Lower lobe of right lung (tissue), 2 donors: ENCODE data around the gene OLIG1. TPM values are rescaled to one million over a fixed set of nuclear protein-coding genes. Genes with fewer than 3 reads are reported as not detected.

Experiments
- ATAC-seq, 2 donors: fragments of 200-7000 bp; cut with Tn5 transposase; one replicate each; pipeline ENCODE4 v1.9.1; 2020 to 2022; ENCODE audit warnings: mild to moderate bottlenecking in 2 of 2, moderate library complexity in 2 of 2
- DNase-seq: peaks from one replicate; pipeline ENCODE4 v3.0.0-alpha.2; 2020
- H3K27ac ChIP-seq: fragments of 200-600 bp; one replicate; pipeline ENCODE4 v1.8.0; 2022
- H3K27me3 ChIP-seq: fragments of 200-600 bp; one replicate; pipeline ENCODE4 v1.8.0; 2022; ENCODE audit warnings: low read depth
- H3K36me3 ChIP-seq: fragments of 200-600 bp; one replicate; pipeline ENCODE4 v1.8.0; 2022; ENCODE audit warnings: mild to moderate bottlenecking
- H3K4me1 ChIP-seq: fragments of 200-600 bp; one replicate; pipeline ENCODE4 v1.8.0; 2022
- H3K4me3 ChIP-seq: fragments of 200-600 bp; one replicate; pipeline ENCODE4 v1.8.0; 2022; ENCODE audit warnings: mild to moderate bottlenecking
- H3K9me3 ChIP-seq: fragments of 200-600 bp; one replicate; pipeline ENCODE4 v1.8.0; 2022
- intact Hi-C: fragments of 100-400 bp; cut with DNase I; formaldehyde crosslinking; loops from one replicate; pipeline ENCODE4 v1.11.0; 2022
- total RNA-seq: library from RNA; stranded (reverse); fragmentation: NEBNext Ultra II Directional; extraction: Animal tissue kit (Norgen Biotek cat#: 25700); gene quantifications from one replicate; pipeline ENCODE4 v1.2.1, GENCODE V29; 2021
- TF ChIP-seq, protein P1 (sequence below): fragments of 200-600 bp; IDR thresholded peaks from one replicate; pipeline ENCODE4 v1.8.0; 2022; ENCODE audit warnings: antibody characterized with exemption, mild to moderate bottlenecking
- donor health status: DM: no; HTN: yes; CAD: no; lungs with severe emphysema.

Gene OLIG1
- total RNA-seq, 1 donor from 2014 or later: 0.59 TPM

DNA sequence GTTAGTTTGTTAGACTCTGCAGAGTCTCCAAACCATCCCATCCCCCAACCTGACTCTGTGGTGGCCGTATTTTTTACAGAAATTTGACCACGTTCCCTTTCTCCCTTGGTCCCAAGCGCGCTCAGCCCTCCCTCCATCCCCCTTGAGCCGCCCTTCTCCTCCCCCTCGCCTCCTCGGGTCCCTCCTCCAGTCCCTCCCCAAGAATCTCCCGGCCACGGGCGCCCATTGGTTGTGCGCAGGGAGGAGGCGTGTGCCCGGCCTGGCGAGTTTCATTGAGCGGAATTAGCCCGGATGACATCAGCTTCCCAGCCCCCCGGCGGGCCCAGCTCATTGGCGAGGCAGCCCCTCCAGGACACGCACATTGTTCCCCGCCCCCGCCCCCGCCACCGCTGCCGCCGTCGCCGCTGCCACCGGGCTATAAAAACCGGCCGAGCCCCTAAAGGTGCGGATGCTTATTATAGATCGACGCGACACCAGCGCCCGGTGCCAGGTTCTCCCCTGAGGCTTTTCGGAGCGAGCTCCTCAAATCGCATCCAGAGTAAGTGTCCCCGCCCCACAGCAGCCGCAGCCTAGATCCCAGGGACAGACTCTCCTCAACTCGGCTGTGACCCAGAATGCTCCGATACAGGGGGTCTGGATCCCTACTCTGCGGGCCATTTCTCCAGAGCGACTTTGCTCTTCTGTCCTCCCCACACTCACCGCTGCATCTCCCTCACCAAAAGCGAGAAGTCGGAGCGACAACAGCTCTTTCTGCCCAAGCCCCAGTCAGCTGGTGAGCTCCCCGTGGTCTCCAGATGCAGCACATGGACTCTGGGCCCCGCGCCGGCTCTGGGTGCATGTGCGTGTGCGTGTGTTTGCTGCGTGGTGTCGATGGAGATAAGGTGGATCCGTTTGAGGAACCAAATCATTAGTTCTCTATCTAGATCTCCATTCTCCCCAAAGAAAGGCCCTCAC lies 44.2 kb upstream of the OLIG1 start, which contains the start of gene OLIG2:
OLIG2 (plus strand) TSS at position 447 of the 954 bp plus-strand sequence. CDS start 928 bp downstream, outside the sequence.
- no peak for ATAC-seq
- H3K27ac ChIP-seq: no peak within 1 kb of the TSS
- H3K4me3 ChIP-seq: no peak within 1 kb of the TSS
- TF ChIP-seq, protein P1, sequence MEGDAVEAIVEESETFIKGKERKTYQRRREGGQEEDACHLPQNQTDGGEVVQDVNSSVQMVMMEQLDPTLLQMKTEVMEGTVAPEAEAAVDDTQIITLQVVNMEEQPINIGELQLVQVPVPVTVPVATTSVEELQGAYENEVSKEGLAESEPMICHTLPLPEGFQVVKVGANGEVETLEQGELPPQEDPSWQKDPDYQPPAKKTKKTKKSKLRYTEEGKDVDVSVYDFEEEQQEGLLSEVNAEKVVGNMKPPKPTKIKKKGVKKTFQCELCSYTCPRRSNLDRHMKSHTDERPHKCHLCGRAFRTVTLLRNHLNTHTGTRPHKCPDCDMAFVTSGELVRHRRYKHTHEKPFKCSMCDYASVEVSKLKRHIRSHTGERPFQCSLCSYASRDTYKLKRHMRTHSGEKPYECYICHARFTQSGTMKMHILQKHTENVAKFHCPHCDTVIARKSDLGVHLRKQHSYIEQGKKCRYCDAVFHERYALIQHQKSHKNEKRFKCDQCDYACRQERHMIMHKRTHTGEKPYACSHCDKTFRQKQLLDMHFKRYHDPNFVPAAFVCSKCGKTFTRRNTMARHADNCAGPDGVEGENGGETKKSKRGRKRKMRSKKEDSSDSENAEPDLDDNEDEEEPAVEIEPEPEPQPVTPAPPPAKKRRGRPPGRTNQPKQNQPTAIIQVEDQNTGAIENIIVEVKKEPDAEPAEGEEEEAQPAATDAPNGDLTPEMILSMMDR: no peak
- peaks cover 55% of the 10 kb centered on the region for H3K4me1 ChIP-seq
- H3K27me3 ChIP-seq: peaks cover 100% of the 10 kb centered on the region
- intact Hi-C loops: no loop called here
- no peaks in the 10 kb centered on the region for H3K9me3 ChIP-seq
- H3K36me3 ChIP-seq: no peaks in the 10 kb centered on the region
- DNase-seq: no peak

DNA sequence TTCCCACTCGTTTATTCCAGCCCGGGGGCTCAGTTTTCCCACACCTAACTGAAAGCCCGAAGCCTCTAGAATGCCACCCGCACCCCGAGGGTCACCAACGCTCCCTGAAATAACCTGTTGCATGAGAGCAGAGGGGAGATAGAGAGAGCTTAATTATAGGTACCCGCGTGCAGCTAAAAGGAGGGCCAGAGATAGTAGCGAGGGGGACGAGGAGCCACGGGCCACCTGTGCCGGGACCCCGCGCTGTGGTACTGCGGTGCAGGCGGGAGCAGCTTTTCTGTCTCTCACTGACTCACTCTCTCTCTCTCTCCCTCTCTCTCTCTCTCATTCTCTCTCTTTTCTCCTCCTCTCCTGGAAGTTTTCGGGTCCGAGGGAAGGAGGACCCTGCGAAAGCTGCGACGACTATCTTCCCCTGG lies 43.5 kb upstream of the OLIG1 start:
- DNase-seq: no peak
- TF ChIP-seq, protein P1: no peak
- no peak overlapping the region for H3K27ac ChIP-seq
- no peak overlapping the region for H3K4me3 ChIP-seq
- ATAC-seq: no peak
- no peaks in the 10 kb centered on the region for H3K9me3 ChIP-seq
- H3K27me3 ChIP-seq: peaks cover 100% of the 10 kb centered on the region
- no peaks in the 10 kb centered on the region for H3K36me3 ChIP-seq
- peaks cover 55% of the 10 kb centered on the region for H3K4me1 ChIP-seq
- intact Hi-C loops: no loop called here

DNA sequence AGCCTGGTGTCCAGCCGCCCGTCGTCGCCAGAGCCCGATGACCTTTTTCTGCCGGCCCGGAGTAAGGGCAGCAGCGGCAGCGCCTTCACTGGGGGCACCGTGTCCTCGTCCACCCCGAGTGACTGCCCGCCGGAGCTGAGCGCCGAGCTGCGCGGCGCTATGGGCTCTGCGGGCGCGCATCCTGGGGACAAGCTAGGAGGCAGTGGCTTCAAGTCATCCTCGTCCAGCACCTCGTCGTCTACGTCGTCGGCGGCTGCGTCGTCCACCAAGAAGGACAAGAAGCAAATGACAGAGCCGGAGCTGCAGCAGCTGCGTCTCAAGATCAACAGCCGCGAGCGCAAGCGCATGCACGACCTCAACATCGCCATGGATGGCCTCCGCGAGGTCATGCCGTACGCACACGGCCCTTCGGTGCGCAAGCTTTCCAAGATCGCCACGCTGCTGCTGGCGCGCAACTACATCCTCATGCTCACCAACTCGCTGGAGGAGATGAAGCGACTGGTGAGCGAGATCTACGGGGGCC lies 43.0 kb upstream of the OLIG1 start:
- Histone ChIP-seq H3K36me3 (no peaks in the 10 kb centered on the region), H3K4me3 (no peak overlapping the region), H3K27ac (no peak overlapping the region), H3K9me3 (no peaks in the 10 kb centered on the region), H3K4me1 (peaks cover 55% of the 10 kb centered on the region), H3K27me3 (peaks cover 100% of the 10 kb centered on the region)
- intact Hi-C loops: no loop called here
- no peak for ATAC-seq
- TF ChIP-seq, protein P1: no peak
- no peak for DNase-seq

DNA sequence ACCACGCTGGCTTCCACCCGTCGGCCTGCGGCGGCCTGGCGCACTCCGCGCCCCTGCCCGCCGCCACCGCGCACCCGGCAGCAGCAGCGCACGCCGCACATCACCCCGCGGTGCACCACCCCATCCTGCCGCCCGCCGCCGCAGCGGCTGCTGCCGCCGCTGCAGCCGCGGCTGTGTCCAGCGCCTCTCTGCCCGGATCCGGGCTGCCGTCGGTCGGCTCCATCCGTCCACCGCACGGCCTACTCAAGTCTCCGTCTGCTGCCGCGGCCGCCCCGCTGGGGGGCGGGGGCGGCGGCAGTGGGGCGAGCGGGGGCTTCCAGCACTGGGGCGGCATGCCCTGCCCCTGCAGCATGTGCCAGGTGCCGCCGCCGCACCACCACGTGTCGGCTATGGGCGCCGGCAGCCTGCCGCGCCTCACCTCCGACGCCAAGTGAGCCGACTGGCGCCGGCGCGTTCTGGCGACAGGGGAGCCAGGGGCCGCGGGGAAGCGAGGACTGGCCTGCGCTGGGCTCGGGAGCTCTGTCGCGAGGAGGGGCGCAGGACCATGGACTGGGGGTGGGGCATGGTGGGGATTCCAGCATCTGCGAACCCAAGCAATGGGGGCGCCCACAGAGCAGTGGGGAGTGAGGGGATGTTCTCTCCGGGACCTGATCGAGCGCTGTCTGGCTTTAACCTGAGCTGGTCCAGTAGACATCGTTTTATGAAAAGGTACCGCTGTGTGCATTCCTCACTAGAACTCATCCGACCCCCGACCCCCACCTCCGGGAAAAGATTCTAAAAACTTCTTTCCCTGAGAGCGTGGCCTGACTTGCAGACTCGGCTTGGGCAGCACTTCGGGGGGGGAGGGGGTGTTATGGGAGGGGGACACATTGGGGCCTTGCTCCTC lies 42.3 kb upstream of the OLIG1 start:
- no peaks in the 10 kb centered on the region for H3K36me3 ChIP-seq
- H3K27me3 ChIP-seq: peaks cover 100% of the 10 kb centered on the region
- DNase-seq (no peak), ATAC-seq (no peak)
- no peaks in the 10 kb centered on the region for H3K9me3 ChIP-seq
- H3K4me3 ChIP-seq: no peak overlapping the region
- TF ChIP-seq, protein P1: no peak
- H3K27ac ChIP-seq: no peak overlapping the region
- peaks cover 55% of the 10 kb centered on the region for H3K4me1 ChIP-seq
- intact Hi-C loops: no loop called here

DNA sequence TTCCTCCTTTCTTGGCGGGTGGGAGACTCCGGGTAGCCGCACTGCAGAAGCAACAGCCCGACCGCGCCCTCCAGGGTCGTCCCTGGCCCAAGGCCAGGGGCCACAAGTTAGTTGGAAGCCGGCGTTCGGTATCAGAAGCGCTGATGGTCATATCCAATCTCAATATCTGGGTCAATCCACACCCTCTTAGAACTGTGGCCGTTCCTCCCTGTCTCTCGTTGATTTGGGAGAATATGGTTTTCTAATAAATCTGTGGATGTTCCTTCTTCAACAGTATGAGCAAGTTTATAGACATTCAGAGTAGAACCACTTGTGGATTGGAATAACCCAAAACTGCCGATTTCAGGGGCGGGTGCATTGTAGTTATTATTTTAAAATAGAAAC lies 41.7 kb upstream of the OLIG1 start:
- intact Hi-C loops: no loop called here
- Histone ChIP-seq H3K9me3 (no peaks in the 10 kb centered on the region), H3K27me3 (peaks cover 100% of the 10 kb centered on the region), H3K4me1 (peaks cover 50% of the 10 kb centered on the region), H3K4me3 (peak overlapping the region; percentile 6), H3K27ac (no peak overlapping the region), H3K36me3 (no peaks in the 10 kb centered on the region)
- TF ChIP-seq, protein P1: no peak
- DNase-seq (no peak), ATAC-seq (no peak)
